ENCODE measurements around the gene CREB3. TPM values are rescaled to one million over a fixed set of nuclear protein-coding genes. Genes with fewer than 3 reads are reported as not detected.

Gene CREB3
- total RNA-seq, 4 donors from 2014 or later, result 33.6 to 45.4 (median 38.6) TPM

DNA sequence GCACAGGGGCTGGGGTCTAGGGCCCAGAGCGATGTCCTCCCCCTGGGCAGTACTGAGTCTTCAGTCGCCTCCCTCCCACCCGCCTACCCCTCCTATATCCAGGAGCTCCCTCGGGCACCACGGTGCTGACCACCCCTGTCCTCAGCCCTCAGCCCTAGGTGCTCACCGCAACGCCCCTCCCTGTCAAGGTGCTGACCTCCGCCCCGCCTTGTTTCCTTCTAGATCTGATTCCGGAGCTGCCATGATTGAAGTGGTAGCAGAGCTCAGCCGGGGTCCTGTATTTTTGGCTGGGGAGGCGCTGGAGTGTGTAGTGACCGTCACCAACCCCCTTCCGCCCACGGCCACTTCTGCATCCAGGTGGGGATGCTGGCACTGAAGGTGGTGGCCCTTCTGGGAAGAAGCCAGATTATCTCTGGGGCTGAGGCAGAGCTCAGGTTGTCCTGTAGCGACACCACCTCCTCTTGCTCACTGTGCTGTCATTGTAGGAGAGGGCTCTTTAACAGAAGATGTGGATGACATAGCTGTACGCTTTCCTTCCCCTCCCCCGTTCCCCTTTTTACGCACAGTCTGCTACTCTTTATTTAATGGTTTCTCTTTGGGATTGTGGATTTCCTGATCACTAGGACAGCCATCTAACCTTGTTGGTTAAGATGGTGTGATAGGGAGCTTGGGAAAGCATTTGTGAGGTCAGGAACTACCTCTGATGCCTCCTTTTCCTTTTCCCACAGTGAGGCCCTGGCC lies 17.2 kb downstream of the CREB3 start:
- TF ChIP-seq, protein P1, sequence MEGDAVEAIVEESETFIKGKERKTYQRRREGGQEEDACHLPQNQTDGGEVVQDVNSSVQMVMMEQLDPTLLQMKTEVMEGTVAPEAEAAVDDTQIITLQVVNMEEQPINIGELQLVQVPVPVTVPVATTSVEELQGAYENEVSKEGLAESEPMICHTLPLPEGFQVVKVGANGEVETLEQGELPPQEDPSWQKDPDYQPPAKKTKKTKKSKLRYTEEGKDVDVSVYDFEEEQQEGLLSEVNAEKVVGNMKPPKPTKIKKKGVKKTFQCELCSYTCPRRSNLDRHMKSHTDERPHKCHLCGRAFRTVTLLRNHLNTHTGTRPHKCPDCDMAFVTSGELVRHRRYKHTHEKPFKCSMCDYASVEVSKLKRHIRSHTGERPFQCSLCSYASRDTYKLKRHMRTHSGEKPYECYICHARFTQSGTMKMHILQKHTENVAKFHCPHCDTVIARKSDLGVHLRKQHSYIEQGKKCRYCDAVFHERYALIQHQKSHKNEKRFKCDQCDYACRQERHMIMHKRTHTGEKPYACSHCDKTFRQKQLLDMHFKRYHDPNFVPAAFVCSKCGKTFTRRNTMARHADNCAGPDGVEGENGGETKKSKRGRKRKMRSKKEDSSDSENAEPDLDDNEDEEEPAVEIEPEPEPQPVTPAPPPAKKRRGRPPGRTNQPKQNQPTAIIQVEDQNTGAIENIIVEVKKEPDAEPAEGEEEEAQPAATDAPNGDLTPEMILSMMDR (IDR thresholded peaks at IDR 0.05; ENCODE audit: low read depth), result no peak

DNA sequence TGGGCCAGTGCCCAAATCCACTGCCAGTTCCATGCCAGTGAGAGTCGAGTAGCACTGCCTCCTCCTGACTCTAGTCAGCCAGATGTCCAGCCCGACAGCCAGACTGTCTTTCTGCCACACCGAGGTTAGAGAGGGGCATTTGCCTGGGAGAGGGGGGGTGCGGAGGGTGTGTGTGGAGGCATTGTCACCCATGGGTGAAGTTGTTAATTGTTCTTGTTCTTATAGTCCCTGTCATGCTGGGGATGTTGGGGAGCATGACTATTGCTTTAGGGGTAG lies 17.7 kb downstream of the CREB3 start:
- TF ChIP-seq, protein P1 (IDR thresholded peaks at IDR 0.05; ENCODE audit: low read depth), result no peak

DNA sequence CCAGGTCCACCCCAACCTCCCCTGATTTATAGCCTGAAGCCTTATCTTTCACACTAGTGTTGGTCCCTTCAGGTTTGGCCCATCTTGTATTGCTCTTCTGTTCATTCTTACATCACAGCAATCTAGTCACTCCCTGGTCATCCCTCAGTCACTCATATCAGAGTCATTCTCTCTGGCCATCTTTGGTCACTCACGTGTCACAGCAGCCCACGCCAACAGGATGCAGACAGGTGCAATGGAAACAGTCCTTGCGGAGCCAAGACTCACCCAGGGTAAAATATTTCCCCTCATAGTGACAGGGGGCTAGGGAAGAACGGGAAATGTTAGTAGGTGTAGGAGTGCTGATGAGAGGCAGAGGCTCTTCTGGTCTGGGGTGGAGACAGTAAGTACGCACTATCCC lies 21.0 kb downstream of the CREB3 start:
- TF ChIP-seq, protein P1 (IDR thresholded peaks at IDR 0.05; ENCODE audit: low read depth), result no peak

DNA sequence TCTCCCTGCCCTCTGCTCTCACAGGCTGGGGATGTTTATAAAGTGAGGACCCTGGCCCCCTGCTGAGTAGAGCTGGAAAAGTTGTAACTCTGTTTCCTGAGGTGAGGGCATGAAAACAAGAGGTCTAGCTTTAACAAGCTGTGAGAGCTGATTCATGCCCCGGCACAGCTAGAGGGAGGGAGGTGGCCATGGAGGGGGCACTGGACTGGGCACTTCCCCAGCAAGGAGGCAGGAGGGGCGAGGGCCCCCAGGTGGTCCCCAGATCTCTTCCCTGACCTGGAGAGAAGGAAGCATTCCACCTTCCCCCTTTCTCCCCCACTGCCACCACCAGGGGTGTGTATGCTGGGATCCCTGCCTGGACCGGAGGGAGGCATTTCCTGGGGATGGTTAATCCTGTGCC lies 21.8 kb downstream of the CREB3 start, which contains the start of gene MSMP:
Gene MSMP (minus strand): TSS at position 13 of the 400 bp plus-strand sequence. CDS start 147 bp downstream, outside the sequence.
- TF ChIP-seq, protein P1 (IDR thresholded peaks at IDR 0.05; ENCODE audit: low read depth), result no peak

DNA sequence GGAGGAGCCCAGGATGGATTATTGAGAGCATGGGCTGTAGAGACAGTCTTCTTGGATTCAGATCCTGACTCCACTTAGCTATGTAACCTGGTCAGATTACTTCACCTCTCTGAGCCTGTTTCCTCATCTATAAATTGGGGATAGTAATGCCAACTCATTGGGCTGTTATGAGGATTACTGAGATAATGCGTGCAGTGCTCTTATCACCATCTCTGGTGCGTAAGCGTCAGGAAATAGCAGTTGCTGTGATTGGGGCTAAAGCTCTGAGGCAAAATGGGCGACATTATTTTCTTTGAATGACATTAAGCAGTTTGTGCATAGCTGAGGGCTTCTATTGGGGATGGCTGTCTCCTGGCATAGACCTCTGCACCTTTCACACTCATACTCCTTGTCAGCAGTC lies 22.6 kb downstream of the CREB3 start:
- TF ChIP-seq, protein P1 (IDR thresholded peaks at IDR 0.05; ENCODE audit: low read depth), result no peak

DNA sequence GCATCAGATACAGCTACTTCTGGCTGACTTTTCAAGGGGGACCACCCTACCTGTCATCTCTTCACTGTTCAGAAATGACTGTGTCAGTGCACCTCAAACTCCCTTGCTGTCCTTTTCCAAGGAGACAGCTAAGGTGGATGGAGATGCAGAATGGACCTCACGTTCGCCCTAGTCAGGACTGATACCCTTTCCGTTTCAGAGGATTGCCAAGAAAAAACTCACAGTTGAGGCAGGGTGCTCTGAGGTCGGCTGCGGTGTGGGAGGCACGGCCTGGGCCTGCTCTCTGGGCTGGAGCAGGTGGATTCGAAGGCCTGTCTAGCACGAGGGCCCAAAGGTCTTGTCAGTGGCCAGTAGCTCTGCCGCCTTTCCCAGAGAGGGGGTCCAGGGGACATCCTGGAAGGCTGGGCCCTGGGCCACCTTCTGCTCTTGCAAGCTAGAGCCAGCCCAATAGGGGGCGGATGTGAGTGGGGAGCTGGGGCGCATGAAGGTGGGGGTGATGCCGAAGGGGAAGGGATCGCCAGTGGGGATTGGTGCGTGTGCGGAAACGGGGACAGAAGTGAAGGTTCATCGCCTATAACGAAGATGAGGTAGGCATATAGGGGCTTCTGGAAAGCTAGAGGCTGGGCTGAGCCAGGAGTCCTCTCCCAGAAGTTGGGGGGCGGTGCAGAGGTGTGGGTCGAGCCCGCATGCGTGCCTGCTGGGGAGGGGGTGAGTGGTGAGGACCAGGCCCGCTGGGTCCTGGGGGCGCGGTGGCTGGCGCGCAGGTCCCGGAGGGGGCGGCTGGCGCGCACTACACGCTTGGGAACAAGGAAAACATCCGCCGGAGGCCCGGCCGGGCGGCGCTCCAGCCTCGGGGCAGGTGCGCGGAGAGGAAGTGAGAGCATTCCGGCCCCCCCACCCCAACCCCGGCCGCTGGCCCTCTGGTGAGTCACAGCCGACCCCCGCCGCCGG lies 24.1 kb downstream of the CREB3 start:
- TF ChIP-seq, protein P1 (IDR thresholded peaks at IDR 0.05; ENCODE audit: low read depth), result no peak

DNA sequence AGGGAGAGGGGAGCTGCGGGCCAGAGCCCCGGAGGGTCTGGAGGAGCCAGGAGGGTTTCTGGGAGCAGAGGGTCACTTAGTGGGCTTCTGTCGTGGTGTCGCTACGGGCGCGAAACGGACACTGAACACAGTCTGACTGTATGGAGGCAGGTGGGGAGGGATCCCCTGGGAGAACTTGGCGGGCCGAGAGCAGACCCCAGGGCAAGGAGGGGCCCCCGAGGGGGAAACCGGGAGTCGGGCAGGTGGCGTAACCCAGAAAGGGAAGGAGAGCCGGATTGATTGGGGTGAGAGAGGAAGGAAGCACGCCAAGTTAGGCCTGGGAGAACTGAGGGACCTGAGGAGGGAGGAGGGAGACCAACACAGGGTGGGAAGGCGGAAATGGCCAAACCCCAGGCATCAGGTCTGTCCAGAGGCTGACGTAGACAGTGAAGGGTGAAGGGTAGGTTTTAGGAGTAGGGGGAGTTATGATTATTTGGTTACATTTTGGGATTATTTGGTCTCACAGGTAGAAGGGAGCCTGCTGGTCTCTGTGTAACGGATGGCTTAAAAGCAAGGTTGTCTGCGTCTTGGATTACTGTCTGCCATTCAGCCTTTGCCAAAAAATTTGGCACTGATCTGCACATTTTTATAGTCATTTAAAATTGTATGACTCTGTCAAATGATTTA lies 24.9 kb downstream of the CREB3 start:
- TF ChIP-seq, protein P1 (IDR thresholded peaks at IDR 0.05; ENCODE audit: low read depth), result no peak
